Cardiac muscle cell (in vitro differentiated cells and primary cell): Measurements from ENCODE around the gene IL17B. TPM values are rescaled to one million over a fixed set of nuclear protein-coding genes. Genes with fewer than 3 reads are reported as not detected.
A peak's percentile ranks its signal among the peaks of the same experiment; 100 is the strongest.

Experiments used
- DNase-seq, 2 donors: peaks; one replicate each; pipeline versions ENCODE4 v3.0.0 to v3.0.0-alpha.2; 2010 to 2017; ENCODE audit warnings: low read depth in 1 of 2, low spot score in 1 of 2
- H3K27ac ChIP-seq: fragments of 200-600 bp; sonication (generic); 2 replicates; pipeline ENCODE4 v1.5.1; 2016
- H3K27me3 ChIP-seq: fragments of 200-600 bp; sonication (generic); 2 replicates; pipeline ENCODE4 v1.6.0; 2016; ENCODE audit warnings: control low read depth
- H3K36me3 ChIP-seq: fragments of 200-600 bp; sonication (generic); 2 replicates; pipeline ENCODE4 v1.5.1; 2016; ENCODE audit warnings: control low read depth
- H3K4me1 ChIP-seq: fragments of 200-600 bp; sonication (generic); 2 replicates; pipeline ENCODE4 v1.8.1; 2017; ENCODE audit warnings: low read depth, mild to moderate bottlenecking, mixed run types
- H3K4me3 ChIP-seq: fragments of 200-600 bp; sonication (generic); 2 replicates; pipeline ENCODE4 v1.5.1; 2016; ENCODE audit warnings: mild to moderate bottlenecking
- H3K9me3 ChIP-seq: fragments of 200-600 bp; sonication (generic); 2 replicates; pipeline ENCODE4 v1.5.1; 2017; ENCODE audit warnings: low read depth, mild to moderate bottlenecking, control low read depth
- CTCF ChIP-seq: IDR thresholded peaks from 2 replicates; pipeline ENCODE4 v1.5.1; 2012; ENCODE audit warnings: low read depth, mild to moderate bottlenecking, low read length
- polyA plus RNA-seq: library from polyadenylated mRNA; unstranded; fragments of >200 nt; fragmentation: Nextera tagmentation; extraction: Ambion mirVana; gene quantifications from 2 replicates; pipeline ENCODE4 v1.2.1, GENCODE V29; 2016
- total RNA-seq: library from RNA; depleted of rRNA; stranded (reverse); fragments of >200 nt; gene quantifications from 2 replicates; pipeline ENCODE4 v1.2.3, GENCODE V29; 2016

The IL17B gene
- total and polyA plus RNA-seq, 2 experiments from 2014 or later: 3.9 to 9.0 TPM

GRCh38 chr5:149421834-149422233 is 42.7 kb upstream of the IL17B start:
- Histone ChIP-seq H3K4me3 (no peak overlapping the region), H3K27me3 (no peaks in the 10 kb centered on the region), H3K4me1 (peaks cover 81% of the 10 kb centered on the region), H3K27ac (peak overlapping the region; percentile 100), H3K9me3 (no peaks in the 10 kb centered on the region), H3K36me3 (peaks cover 5% of the 10 kb centered on the region)
- DNase-seq: peak in 1 of 2 donors; percentile 75
- no peak for TF ChIP-seq CTCF

- Histone ChIP-seq H3K27me3 (no peaks in the 10 kb centered on the region), H3K4me1 (peaks cover 81% of the 10 kb centered on the region), H3K36me3 (peaks cover 5% of the 10 kb centered on the region), H3K27ac (peak overlapping the region; percentile 100), H3K9me3 (no peaks in the 10 kb centered on the region), H3K4me3 (no peak overlapping the region)
- DNase-seq: no peak
- no peak for TF ChIP-seq CTCF
These were observed 42.2 kb upstream of the IL17B start for GRCh38 chr5:149421372-149421685.

DNA sequence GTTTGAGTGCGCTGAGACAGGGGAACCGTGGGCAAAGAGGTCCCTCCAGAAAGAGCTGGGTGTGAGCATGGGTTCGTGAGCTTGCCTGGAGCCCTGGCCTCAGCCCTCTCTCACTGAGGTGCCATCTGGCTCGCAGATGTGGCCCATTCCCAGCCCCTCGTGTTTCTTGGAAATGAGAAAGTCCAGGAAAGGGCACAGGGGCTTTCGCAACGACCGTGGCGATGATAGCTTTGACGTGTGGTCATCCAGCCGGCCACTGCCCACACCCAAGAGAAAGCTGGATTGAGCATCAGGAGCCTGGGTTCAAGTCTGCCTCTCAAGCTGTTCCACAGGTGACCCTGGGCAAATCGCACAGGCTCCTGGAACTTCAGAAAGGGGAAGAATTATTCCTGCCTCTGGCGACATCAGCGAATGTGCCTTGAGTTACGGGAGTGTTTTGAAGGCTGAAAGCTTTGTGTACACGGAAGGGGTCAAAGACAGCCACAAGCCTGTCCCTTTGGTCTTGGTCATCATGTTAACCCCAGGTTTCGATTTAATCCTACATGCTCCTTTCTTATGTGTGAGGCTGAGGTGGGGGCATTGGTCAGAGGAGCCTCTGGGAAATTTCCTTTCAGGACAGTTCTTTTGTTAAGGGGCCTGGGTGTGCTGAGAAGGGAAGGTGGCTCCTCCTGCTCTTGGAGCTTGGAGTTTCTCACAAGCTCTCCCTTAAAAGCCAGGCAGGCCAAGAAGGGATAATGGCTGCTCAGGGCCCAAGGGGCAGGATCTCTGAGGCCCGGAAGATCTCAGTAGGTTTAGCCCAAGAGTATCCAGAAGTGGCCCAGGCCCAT is 41.7 kb upstream of the IL17B start:
- peak overlapping the region; percentile 100 for H3K27ac ChIP-seq
- H3K4me3 ChIP-seq: no peak overlapping the region
- H3K36me3 ChIP-seq: peaks cover 5% of the 10 kb centered on the region
- H3K9me3 ChIP-seq: no peaks in the 10 kb centered on the region
- no peak for TF ChIP-seq CTCF
- no peaks in the 10 kb centered on the region for H3K27me3 ChIP-seq
- H3K4me1 ChIP-seq: peaks cover 81% of the 10 kb centered on the region
- peak in 1 of 2 donors; percentile 66 for DNase-seq

- Histone ChIP-seq H3K4me3 (no peak overlapping the region), H3K27me3 (no peaks in the 10 kb centered on the region), H3K36me3 (peaks cover 5% of the 10 kb centered on the region), H3K27ac (peak overlapping the region; percentile 100), H3K4me1 (peaks cover 81% of the 10 kb centered on the region), H3K9me3 (no peaks in the 10 kb centered on the region)
- peak in 1 of 2 donors; percentile 51 for DNase-seq
- no peak for TF ChIP-seq CTCF
These were observed 40.9 kb upstream of the IL17B start for GRCh38 chr5:149419859-149420544.

DNA sequence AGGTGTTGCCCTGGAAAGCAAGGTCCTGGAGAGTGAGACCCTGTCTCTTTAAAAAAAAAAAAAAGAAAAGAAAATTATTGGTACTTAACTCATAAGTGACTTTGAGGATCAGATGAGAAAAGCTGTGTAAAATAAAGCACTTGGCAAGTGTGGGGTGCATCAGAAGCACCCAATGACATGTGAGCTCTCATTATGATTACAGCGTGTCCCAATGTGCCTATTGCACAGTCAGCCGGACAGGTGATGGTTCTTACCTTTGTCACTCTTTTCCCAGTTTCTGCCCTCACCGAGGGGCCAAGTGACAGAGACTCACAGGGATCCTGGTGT is 40.4 kb upstream of the IL17B start:
- H3K9me3 ChIP-seq: no peaks in the 10 kb centered on the region
- peaks cover 86% of the 10 kb centered on the region for H3K4me1 ChIP-seq
- no peaks in the 10 kb centered on the region for H3K27me3 ChIP-seq
- peaks cover 5% of the 10 kb centered on the region for H3K36me3 ChIP-seq
- no peak for TF ChIP-seq CTCF
- DNase-seq: no peak
- H3K27ac ChIP-seq: peak overlapping the region; percentile 100
- no peak overlapping the region for H3K4me3 ChIP-seq
